Suprapubic skin (tissue), 4 donors: Measurements from ENCODE around the gene ZNF423.

Experiments
- EP300 ChIP-seq: sonication (generic); formaldehyde crosslinking; IDR thresholded peaks from one replicate; pipeline ENCODE4 v1.6.1; 2017; ENCODE audit warnings: antibody characterized with exemption
- POLR2AphosphoS5 ChIP-seq, 3 donors: sonication (generic); formaldehyde crosslinking; IDR thresholded peaks; one replicate each; pipeline ENCODE4 v1.6.1; 2017; ENCODE audit warnings: antibody characterized with exemption in 3 of 3
- TF ChIP-seq, protein P1 (sequence below), 2 donors: fragments of 200-600 bp in 1 of 2; fragments of 450-650 bp in 1 of 2; sonication (generic) in 1 of 2; IDR thresholded peaks; one replicate each; pipeline ENCODE4 v1.5.1; 2016 to 2019; ENCODE audit warnings: antibody characterized with exemption in 2 of 2, mild to moderate bottlenecking in 1 of 2, moderate library complexity in 1 of 2

DNA sequence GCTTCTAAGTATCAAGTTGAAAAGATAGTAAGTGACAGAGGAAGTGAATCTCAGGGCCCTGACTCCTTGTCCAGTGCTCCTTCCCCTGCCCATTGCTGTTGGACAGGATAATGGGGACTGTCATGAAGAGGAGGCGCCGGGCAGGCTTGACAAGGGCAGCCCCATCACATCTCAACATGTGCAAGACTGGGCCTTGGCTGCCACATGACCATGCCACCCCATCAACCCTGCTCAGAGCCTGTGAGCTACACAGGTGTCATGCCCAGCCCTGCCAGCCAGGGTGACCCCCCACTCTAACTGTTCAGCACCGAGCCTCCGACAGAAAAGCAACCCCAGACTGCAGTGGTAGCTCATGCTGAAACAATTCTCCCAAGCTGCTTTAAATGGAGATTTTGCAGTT lies 310.7 kb downstream of the ZNF423 start:
- TF ChIP-seq POLR2AphosphoS5 (IDR thresholded peaks at IDR 0.05) (no peak), EP300 (no peak)
- TF ChIP-seq, protein P1, sequence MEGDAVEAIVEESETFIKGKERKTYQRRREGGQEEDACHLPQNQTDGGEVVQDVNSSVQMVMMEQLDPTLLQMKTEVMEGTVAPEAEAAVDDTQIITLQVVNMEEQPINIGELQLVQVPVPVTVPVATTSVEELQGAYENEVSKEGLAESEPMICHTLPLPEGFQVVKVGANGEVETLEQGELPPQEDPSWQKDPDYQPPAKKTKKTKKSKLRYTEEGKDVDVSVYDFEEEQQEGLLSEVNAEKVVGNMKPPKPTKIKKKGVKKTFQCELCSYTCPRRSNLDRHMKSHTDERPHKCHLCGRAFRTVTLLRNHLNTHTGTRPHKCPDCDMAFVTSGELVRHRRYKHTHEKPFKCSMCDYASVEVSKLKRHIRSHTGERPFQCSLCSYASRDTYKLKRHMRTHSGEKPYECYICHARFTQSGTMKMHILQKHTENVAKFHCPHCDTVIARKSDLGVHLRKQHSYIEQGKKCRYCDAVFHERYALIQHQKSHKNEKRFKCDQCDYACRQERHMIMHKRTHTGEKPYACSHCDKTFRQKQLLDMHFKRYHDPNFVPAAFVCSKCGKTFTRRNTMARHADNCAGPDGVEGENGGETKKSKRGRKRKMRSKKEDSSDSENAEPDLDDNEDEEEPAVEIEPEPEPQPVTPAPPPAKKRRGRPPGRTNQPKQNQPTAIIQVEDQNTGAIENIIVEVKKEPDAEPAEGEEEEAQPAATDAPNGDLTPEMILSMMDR (IDR thresholded peaks at IDR 0.05) = no peak
